ENCODE data around the gene TPO.
"Not testable (repeated sequence)": the region's sequence is repeated elsewhere in the genome, so short reads cannot be mapped to it uniquely, and the experiment has no call there.

TPO gene

GRCh38 chr2:1556776-1557466, 143.7 kb downstream of the TPO start:
- no peak for DNase-seq (ENCODE audit: low read depth)

GRCh38 chr2:1557467-1557820, 144.2 kb downstream of the TPO start:
- DNase-seq (ENCODE audit: low read depth) = no peak

GRCh38 chr2:1559589-1560175, 146.4 kb downstream of the TPO start:
- DNase-seq (ENCODE audit: low read depth) = no peak

GRCh38 chr2:1561259-1561658, 148.0 kb downstream of the TPO start:
- no peak for DNase-seq (ENCODE audit: low read depth)

- DNase-seq (ENCODE audit: low read depth) = no peak
These were observed 148.7 kb downstream of the TPO start for GRCh38 chr2:1561811-1562421.

- DNase-seq (ENCODE audit: low read depth) = no peak
These were observed 150.0 kb downstream of the TPO start for GRCh38 chr2:1563084-1563857.

- DNase-seq (ENCODE audit: low read depth) = no peak
These were observed 151.0 kb downstream of the TPO start for GRCh38 chr2:1563943-1564891.

GRCh38 chr2:1567556-1568344, 154.5 kb downstream of the TPO start:
- no peak for DNase-seq (ENCODE audit: low read depth)

- DNase-seq (ENCODE audit: low read depth) = not testable (repeated sequence)
These were observed 155.0 kb downstream of the TPO start for GRCh38 chr2:1568345-1568668.

- no peak for DNase-seq (ENCODE audit: low read depth)
These were observed 156.7 kb downstream of the TPO start for GRCh38 chr2:1569879-1570450.

GRCh38 chr2:1571477-1572417, 158.5 kb downstream of the TPO start:
- no peak for DNase-seq (ENCODE audit: low read depth)

- DNase-seq (ENCODE audit: low read depth) = no peak
These were observed 159.4 kb downstream of the TPO start for GRCh38 chr2:1572638-1573037.

- no peak for DNase-seq (ENCODE audit: low read depth)
These were observed 164.6 kb downstream of the TPO start for GRCh38 chr2:1577846-1578245.

GRCh38 chr2:1581257-1581964, 168.1 kb downstream of the TPO start:
- not testable (repeated sequence) for DNase-seq (ENCODE audit: low read depth)

- DNase-seq (ENCODE audit: low read depth) = no peak
These were observed 168.8 kb downstream of the TPO start for GRCh38 chr2:1581965-1582625.

- DNase-seq (ENCODE audit: low read depth) = no peak
These were observed 169.7 kb downstream of the TPO start for GRCh38 chr2:1582891-1583341.

- DNase-seq (ENCODE audit: low read depth) = no peak
These were observed 170.8 kb downstream of the TPO start for GRCh38 chr2:1584051-1584531.

Measured in activated gamma-delta T cell treated with anti-CD3 and anti-CD28 coated beads, Interleukin-2, amount 50 U/mL, for 16 hours (primary cell).